PC-9 (cell line): Measurements from ENCODE around the gene NPL. TPM values are rescaled to one million over a fixed set of nuclear protein-coding genes. Genes with fewer than 3 reads are reported as not detected.

Experiments used
- BruUV-seq: library from RNA; stranded (reverse); fragments of 400-500 nt; replicated peaks from 2 replicates; lab custom pipeline; 2021; lab: Mats Ljungman, UMichigan
- CTCF ChIA-PET: fragments of 300-600 bp; sonication (Branson Sonifier 250); formaldehyde crosslinking; loops from one replicate; lab custom pipeline; 2022; ENCODE audit warnings: antibody characterized with exemption; lab: Charles Lee
- POLR2A ChIA-PET: fragments of 300-600 bp; sonication (Branson Sonifier 250); formaldehyde crosslinking; loops from one replicate; lab custom pipeline; 2022; ENCODE audit warnings: antibody characterized with exemption; ENCODE audit not compliant: unreplicated experiment; lab: Charles Lee
- DNase-seq, 2 experiments: peaks; one replicate each; pipeline versions ENCODE4 v3.0.0 to v3.0.0-alpha.2; 2015 to 2022; ENCODE audit warnings: mixed read lengths in 1 of 2
- H2AFZ ChIP-seq: fragments of 200-600 bp; sonication (generic); 2 replicates; pipeline ENCODE4 v1.8.1; 2017; ENCODE audit warnings: antibody characterized with exemption
- H3F3A ChIP-seq: fragments of 200-600 bp; sonication (generic); 2 replicates; pipeline ENCODE4 v1.8.1; 2017; ENCODE audit warnings: antibody characterized with exemption, mild to moderate bottlenecking, low read depth; ENCODE audit not compliant: insufficient read depth
- H3K27ac ChIP-seq: fragments of 200-600 bp; sonication (generic); 2 replicates; pipeline ENCODE4 v1.6.1; 2016; ENCODE audit warnings: mixed run types
- H3K27me3 ChIP-seq: fragments of 200-600 bp; sonication (generic); 2 replicates; pipeline ENCODE4 v1.6.1; 2016; ENCODE audit warnings: low read depth, mixed run types; ENCODE audit not compliant: insufficient read depth
- H3K36me3 ChIP-seq: fragments of 200-600 bp; sonication (generic); 2 replicates; pipeline ENCODE4 v1.6.1; 2016; ENCODE audit warnings: low read depth, mixed run types
- H3K4me1 ChIP-seq: fragments of 200-600 bp; sonication (generic); replicated peaks from 2 replicates; pipeline ENCODE4 v1.6.1; 2016; ENCODE audit warnings: mixed run types; ENCODE audit not compliant: insufficient read depth
- H3K4me2 ChIP-seq: fragments of 200-600 bp; sonication (generic); 2 replicates; pipeline ENCODE4 v1.6.1; 2017; ENCODE audit warnings: mixed run types
- H3K4me3 ChIP-seq: fragments of 200-600 bp; sonication (generic); 2 replicates; pipeline ENCODE4 v1.6.1; 2016; ENCODE audit warnings: mixed run types
- H3K79me2 ChIP-seq: fragments of 200-600 bp; sonication (generic); 2 replicates; pipeline ENCODE4 v1.6.1; 2017; ENCODE audit warnings: low read depth, mixed run types
- H3K9me2 ChIP-seq: fragments of 200-600 bp; sonication (generic); 2 replicates; pipeline ENCODE4 v1.8.1; 2017; ENCODE audit warnings: mild to moderate bottlenecking; ENCODE audit not compliant: insufficient read depth
- H3K9me3 ChIP-seq: fragments of 200-600 bp; sonication (generic); 2 replicates; pipeline ENCODE4 v1.8.1; 2016; ENCODE audit warnings: low read depth; ENCODE audit not compliant: insufficient read depth
- H4K20me1 ChIP-seq: fragments of 200-600 bp; sonication (generic); 2 replicates; pipeline ENCODE4 v1.8.1; 2017; ENCODE audit not compliant: insufficient read depth
- EZH2 ChIP-seq: fragments of 200-600 bp; sonication (generic); IDR thresholded peaks from 2 replicates; pipeline ENCODE4 v1.8.0; 2017; ENCODE audit warnings: antibody characterized with exemption, low read depth
- intact Hi-C: fragments of 100-400 bp; cut with micrococcal nuclease; formaldehyde crosslinking; loops from one replicate; pipeline ENCODE4 v1.10.0; 2022; ENCODE audit not compliant: unreplicated experiment
- total RNA-seq: library from RNA; stranded (reverse); gene quantifications from 2 replicates; pipeline ENCODE4 v1.2.3, GENCODE V29; 2021
- TF ChIP-seq, protein P1 (sequence below): fragments of 200-600 bp; sonication (generic); conservative IDR thresholded peaks from 2 replicates; pipeline ENCODE4 v1.6.1; 2017; ENCODE audit warnings: mixed run types, antibody characterized with exemption, mild to moderate bottlenecking, moderate library complexity

The NPL gene
- total RNA-seq, 1 experiment from 2014 or later, result 2.3 TPM

DNA sequence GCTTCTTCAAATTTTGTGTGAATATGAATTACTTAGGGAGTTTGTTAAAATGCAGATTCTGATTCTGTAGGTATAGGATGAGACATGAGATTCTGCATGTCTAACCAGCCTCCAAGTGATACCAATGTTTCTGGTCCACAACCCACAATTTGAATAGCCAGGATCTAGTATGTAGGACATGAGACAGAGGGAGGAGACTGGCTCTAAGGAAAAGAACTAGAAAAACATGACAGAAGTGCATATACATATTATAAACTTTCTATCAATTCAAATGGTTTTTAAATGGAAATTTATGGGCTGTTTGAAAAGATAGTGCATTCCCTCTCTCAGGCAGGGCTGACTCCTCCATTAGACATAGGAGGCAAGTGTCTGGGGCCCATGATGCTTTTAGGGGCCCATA is 33.9 kb upstream of the NPL start:
- no TSS peak for BruUV-seq
- H3F3A ChIP-seq, result no peaks in the 10 kb centered on the region
- H3K4me1 ChIP-seq, result no peaks in the 10 kb centered on the region
- H3K36me3 ChIP-seq, result no peaks in the 10 kb centered on the region
- no peaks in the 10 kb centered on the region for H3K27me3 ChIP-seq
- H4K20me1 ChIP-seq, result no peaks in the 10 kb centered on the region
- ChIA-PET CTCF (no interaction called here), POLR2A (no interaction called here)
- H3K4me3 ChIP-seq, result no peak overlapping the region
- no peak overlapping the region for H3K27ac ChIP-seq
- DNase-seq, result no peak
- H3K4me2 ChIP-seq, result no peak overlapping the region
- H3K9me2 ChIP-seq, result no peaks in the 10 kb centered on the region
- TF ChIP-seq, protein P1, sequence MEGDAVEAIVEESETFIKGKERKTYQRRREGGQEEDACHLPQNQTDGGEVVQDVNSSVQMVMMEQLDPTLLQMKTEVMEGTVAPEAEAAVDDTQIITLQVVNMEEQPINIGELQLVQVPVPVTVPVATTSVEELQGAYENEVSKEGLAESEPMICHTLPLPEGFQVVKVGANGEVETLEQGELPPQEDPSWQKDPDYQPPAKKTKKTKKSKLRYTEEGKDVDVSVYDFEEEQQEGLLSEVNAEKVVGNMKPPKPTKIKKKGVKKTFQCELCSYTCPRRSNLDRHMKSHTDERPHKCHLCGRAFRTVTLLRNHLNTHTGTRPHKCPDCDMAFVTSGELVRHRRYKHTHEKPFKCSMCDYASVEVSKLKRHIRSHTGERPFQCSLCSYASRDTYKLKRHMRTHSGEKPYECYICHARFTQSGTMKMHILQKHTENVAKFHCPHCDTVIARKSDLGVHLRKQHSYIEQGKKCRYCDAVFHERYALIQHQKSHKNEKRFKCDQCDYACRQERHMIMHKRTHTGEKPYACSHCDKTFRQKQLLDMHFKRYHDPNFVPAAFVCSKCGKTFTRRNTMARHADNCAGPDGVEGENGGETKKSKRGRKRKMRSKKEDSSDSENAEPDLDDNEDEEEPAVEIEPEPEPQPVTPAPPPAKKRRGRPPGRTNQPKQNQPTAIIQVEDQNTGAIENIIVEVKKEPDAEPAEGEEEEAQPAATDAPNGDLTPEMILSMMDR, result no peak
- TF ChIP-seq EZH2, result no peak
- intact Hi-C loops, result no loop called here
- H2AFZ ChIP-seq, result no peak overlapping the region
- no peaks in the 10 kb centered on the region for H3K79me2 ChIP-seq
- no peaks in the 10 kb centered on the region for H3K9me3 ChIP-seq

DNA sequence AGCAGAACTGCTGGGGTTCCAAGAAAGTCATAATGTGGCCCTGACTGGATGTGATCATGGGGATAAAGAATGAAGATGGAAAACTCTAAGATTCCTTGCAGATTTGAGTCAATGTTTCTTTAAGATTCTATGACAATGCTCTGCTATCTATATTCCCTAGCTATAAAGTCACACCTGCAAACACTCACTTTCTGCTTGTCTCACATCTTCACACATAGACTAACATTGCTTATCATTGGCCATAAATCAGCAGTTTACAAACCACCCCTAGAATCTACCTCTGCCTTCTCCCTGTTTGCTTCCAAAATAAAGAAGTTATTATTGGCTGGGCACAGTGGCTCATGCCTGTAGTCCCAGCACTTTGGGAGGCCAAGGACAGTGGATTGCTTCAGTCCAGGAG is 33.1 kb upstream of the NPL start:
- no peaks in the 10 kb centered on the region for H3K79me2 ChIP-seq
- no TSS peak for BruUV-seq
- no peaks in the 10 kb centered on the region for H3K36me3 ChIP-seq
- TF ChIP-seq, protein P1, result no peak
- TF ChIP-seq EZH2, result no peak
- H3K27me3 ChIP-seq, result no peaks in the 10 kb centered on the region
- no peaks in the 10 kb centered on the region for H3K9me2 ChIP-seq
- H3F3A ChIP-seq, result no peaks in the 10 kb centered on the region
- ChIA-PET CTCF (no interaction called here), POLR2A (no interaction called here)
- intact Hi-C loops, result no loop called here
- no peaks in the 10 kb centered on the region for H3K4me1 ChIP-seq
- H4K20me1 ChIP-seq, result no peaks in the 10 kb centered on the region
- no peak overlapping the region for H3K4me2 ChIP-seq
- no peak for DNase-seq
- H3K4me3 ChIP-seq, result no peak overlapping the region
- H2AFZ ChIP-seq, result no peak overlapping the region
- no peak overlapping the region for H3K27ac ChIP-seq
- H3K9me3 ChIP-seq, result no peaks in the 10 kb centered on the region

DNA sequence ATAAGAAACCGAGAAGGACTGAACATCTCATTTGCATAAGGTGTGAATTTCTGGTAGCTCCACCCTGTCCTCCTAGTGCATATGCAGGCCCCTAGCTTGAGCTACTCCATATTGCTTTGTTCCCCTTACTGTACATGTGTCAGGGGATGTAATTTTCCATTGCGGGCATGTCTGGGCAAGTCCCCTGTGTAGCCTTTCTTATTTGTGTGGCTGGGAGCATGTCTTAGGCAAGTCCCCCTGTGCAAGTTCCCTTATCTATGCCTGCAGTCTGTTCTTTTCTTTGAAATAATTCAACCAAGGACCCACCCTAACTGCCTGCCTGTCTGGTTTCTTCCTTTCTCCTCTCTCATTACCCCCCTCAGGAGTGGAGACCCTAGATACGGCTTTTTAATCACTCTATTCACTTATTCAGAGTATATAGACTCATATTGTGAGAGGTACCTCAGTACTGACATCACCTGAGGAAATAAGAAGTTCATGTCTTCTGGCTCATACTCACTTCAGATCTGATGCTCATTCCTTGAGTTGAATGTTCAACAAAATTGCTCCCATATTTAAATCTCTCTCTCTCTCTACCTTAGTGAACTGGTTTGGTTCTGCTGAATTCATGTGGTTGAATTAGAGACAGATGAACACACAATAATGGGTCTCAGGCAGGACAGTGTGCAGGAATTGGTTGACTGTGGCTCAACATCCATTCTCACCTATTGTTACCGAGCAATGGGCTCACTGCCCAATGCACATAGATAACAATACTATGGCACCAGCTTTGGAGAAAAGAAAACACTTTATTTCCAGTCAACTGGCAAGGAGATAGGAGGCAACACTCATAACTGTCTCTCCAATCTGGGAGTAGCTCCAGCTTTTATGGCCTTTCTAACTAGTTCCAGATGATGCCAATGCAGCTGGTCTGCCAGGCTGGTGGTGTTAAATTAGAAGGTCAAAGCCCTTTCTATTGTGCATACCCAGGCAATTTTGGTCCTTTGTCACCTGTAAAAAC is 27.9 kb upstream of the NPL start:
- intact Hi-C loops, result no loop called here
- Histone ChIP-seq H3K79me2 (no peaks in the 10 kb centered on the region), H2AFZ (no peak overlapping the region), H4K20me1 (no peaks in the 10 kb centered on the region), H3K4me3 (no peak overlapping the region), H3K4me2 (no peak overlapping the region), H3F3A (no peaks in the 10 kb centered on the region), H3K9me2 (no peaks in the 10 kb centered on the region), H3K36me3 (no peaks in the 10 kb centered on the region), H3K27ac (no peak overlapping the region), H3K27me3 (no peaks in the 10 kb centered on the region), H3K4me1 (no peaks in the 10 kb centered on the region), H3K9me3 (no peaks in the 10 kb centered on the region)
- BruUV-seq, result no TSS peak
- ChIA-PET POLR2A (interaction anchor here (0.7 kb wide), 1 partner anchor 65 kb away, joined by 3 read pairs; no protein-coding TSS in a partner anchor), CTCF (no interaction called here)
- TF ChIP-seq, protein P1, result no peak
- no peak for TF ChIP-seq EZH2
- DNase-seq, result no peak
